GM21447 (cell line): Measurements from ENCODE around the gene ARFGEF3.

ENCODE experiments used
- ATAC-seq: cut with Tn5 transposase; IDR thresholded peaks from one replicate; pipeline ENCODE4 v1.9.1; 2021; ENCODE audit not compliant: unreplicated experiment

The ARFGEF3 gene

DNA sequence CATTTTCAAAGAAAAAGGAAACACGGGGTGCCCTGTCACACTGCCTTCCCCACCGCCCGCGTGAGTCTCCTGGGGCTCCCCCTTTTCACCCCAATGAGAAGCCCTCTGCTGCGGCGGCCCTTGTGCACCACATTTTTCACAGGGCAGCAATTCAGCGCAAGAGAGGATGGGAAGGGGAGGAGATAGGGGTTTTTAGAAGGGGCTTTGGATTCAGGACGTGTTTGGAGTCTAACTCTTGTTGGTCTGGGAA is 726 bp upstream of the ARFGEF3 start:
- ATAC-seq: no peak

DNA sequence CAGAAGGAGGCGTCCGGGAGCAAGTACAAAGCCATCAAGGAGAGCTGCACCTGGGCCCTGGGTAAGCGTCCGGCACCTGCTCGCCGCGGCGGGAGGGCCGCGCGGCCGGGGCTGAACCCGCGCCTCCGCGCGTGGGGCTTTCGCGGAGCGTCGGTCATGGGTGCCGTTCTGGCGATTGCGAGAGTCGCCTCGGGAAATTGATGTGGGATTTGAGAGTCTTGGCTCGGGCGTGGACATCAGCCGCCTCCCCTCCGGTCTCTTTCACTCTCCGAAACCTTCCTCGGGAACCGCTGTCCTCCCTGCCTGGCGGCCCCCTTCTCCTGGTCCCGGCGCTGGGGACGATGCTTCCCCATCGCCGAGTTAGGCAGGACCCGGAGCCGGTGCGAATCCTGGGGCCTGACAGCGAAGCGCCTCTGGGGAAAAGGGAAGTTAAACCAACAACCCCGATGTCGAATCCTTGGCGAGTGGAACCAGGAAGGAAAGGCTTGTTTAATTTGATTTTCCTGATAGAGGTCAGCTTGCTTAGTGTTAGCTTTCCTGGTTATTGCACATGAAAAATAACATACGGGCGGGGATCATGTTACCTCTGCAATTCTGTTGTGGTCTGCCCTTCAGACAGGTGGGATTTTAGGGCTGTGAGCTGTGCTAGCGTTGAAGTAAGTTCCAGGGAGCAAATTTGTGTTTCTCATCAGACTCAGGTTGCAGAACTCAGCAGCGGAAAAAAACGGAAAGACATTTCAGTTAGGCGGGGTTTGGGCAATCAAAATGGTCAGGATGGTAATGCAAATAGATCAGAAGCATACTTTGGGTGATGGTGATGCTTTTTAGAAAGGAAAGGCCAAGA is 594 bp downstream of the ARFGEF3 start:
- ATAC-seq: peak; percentile 25

DNA sequence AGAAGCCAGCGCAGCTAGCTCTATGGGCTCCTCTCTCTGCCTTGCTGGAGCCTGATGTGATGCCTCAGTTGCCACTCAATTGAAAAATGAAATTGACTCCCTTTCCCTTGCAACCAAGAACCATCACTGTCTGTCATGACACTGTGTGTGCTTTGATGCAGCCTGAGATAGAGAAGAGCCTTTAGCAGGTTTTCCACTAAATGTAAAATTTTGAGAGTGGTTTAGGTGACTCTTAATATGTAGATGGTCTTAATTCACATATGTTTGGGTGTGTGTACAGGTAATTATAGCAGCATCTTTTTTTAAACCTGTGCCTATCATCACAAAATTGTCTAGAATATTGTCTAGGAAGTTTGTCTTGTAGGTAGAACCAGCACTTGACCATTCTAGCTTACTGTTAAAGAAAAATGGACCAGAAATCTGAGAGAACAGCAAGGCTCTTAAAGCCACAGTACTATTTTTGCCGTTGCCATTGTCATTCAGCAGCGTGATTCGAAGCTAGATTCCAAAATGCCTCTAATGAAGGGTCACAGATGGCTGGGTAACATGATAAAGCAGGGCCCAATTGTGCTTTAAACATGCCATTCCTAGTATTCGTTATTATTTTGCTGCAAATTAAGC is 1.3 kb downstream of the ARFGEF3 start:
- ATAC-seq: no peak

DNA sequence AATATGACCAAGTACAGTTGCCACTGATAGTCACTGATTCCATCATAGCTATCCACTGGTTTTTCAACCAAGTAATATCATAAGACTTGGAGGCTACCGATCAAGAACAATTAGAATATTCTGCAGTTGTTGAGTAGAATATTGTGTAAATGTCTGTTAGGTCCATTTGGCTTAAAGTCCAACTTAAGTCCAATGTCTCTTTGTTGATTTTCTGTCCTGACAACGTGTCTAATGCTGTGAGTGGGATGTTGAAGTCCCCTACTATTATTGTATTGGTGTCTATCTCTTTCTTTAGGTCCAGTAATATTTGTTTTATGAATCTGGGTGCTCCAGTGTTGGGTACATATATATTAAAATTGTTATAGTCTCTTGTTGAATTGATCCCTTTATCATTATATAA is 13.9 kb downstream of the ARFGEF3 start:
- ATAC-seq: no peak

DNA sequence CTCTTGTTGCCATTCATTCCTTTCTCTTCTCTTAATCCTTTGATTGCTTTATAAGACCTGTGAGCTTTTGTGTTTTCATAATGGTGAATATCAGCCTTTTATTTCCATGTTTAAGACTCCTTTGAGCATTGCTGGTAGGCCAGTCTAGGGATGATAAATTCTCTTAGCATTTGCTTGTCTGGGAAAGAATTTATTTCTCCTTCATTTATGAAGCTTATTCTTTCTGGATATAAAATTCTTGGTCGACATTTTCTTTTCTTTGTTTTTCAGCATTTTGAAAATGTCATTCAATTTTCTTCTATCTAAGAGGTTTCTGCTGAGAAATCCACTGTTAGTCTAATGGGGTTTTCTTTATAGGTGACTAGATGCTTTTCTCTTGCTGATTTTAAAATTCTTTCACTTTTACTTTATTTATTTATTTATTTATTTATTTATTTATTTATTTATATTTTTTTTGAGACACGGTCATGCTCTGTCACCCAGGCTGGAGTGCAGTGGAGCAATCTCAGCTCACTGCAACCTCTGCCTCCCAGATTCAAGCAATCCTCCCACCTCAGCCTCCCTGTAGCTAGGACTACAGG is 15.0 kb downstream of the ARFGEF3 start:
- no peak for ATAC-seq

DNA sequence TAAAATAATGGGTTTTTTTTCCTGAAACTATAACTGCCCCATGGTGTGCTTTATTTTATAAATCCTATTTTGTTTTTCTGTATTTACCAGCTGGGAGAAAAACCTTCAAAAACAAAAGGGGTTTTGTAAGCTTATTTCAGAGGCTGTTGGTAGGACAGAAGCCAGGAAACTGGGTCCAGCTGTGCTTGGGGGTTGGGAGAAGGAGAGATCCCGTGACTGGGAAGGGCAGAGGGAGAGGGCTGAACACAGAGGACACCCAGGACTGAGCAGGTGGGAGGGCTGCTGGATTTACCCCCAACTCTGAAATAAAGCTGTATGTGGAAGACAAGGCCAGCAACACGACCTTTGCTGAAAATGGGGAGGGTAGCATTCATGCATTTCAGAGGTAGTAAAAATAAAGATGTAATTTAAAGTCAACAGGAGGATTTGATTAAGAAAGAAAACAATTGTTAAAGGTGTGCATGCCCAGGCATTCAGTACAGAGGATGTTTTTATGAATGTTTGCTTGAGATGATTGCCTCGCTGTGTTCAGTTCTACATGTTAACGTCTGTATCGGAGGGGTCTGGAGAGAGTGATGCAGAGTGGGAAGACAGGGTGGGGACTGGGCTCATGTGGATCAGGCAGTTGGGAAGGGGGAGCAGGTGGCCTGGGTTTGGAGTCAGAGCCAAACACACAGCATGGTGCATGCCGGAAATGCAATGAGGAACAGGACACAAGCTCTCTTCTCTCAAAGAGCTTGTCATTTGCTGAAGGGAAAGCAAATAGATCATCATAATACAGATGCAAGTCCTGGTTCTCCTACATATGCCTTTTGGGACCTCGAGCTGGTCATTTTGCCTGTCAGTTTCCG is 21.4 kb downstream of the ARFGEF3 start:
- ATAC-seq: no peak

DNA sequence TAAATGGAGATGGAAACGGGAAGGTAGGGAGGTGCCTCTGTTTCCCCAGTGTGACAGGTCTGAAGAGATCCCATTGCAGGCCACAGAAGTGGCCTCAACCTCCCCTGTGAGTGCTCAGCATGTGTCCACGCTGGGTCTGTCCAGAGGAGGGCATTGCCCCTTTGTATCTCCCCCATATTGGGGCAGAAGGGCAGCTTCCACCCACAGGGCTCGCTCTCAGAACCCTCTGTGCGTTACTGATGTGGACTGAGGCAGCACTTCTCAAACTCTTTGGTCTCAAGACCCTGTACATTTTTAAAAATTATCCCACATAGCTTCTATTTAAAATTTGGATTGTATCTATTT is 22.0 kb downstream of the ARFGEF3 start:
- ATAC-seq: no peak

DNA sequence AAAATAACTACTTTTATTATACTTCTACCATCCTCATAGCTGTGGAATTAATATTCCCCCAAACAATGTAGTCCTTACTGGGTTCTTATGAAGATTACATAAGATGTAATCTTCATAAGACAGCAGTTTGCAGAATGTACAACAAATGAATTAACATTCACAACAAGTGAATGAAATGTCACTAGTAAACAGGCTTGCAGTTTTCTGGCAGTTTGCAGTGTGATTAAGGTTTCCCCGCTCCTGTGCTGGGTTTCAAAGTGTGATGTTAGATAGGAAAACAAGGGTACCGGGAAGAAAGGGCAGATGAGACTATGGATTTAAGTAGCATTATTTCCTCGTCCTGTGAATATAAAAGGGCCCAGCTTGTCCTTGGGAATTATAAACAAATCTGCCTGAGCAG is 22.5 kb downstream of the ARFGEF3 start:
- no peak for ATAC-seq

DNA sequence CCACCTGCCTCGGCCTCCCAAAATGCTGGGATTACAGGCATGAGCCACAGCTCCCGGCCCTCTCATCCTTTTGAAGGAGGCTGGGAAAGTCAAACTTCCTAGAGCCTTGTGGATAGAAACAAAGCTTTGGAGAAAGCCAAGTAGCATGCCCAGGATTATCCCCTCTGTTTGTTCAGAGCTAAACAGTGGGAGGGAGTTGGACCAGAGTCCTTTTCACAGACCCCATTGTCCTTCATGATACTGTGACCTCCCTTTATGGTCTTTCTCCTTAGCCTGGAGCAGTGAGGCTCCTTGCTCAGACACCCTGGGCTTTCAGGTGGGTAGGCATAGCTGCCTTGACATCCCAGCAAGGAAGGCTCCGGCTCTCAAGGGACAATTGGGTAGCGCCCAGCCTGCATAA is 25.4 kb downstream of the ARFGEF3 start:
- no peak for ATAC-seq

DNA sequence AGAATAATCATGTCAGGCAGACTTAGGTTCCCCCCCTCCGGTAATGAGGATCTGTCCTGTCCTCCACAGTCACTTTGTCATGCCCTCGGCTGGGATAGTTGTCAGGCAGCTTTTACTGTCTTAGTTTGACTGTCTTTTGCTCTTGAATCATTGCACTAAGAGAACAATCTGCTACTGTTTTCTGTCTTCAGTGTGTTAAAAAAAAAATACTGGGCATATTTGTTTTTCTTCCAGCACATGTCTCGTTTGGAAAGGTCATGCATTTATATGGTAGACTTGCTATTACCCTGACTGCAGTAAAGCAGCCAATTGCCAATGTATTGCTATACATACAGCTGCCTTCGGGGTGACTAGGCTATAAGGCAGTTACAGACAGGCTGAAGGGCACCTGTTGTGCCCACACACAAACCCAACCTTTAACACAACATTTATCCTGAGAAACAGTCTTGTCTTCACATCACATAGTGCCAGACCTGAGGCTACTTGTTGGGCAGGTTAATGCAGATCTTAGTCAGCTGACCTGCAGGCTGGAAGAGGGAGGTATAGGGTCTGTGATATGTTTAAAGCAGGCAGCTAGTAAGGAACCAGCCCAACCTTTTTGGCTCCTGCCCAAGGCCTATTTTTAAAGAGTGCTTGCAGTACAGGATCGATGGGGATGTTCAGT is 26.7 kb downstream of the ARFGEF3 start:
- ATAC-seq: no peak

DNA sequence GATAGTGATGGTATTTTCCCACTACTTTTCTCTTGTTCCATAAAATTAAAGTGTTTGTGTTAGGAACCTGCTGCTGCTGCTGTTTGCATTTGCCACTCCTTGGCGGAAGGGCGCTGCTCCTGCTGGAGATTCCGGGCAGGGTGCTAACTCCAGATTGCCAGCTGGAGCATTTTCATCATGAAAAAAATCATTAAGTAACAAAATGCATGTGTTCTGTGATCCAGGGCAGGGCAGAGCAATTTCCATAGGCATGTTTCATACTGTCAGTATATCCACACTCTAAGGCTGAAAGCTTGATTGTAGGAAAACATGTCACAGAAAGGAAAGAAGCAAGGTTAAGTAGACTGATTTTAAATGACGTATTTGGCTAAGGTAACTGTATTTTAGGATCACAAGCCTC is 32.5 kb downstream of the ARFGEF3 start:
- no peak for ATAC-seq

DNA sequence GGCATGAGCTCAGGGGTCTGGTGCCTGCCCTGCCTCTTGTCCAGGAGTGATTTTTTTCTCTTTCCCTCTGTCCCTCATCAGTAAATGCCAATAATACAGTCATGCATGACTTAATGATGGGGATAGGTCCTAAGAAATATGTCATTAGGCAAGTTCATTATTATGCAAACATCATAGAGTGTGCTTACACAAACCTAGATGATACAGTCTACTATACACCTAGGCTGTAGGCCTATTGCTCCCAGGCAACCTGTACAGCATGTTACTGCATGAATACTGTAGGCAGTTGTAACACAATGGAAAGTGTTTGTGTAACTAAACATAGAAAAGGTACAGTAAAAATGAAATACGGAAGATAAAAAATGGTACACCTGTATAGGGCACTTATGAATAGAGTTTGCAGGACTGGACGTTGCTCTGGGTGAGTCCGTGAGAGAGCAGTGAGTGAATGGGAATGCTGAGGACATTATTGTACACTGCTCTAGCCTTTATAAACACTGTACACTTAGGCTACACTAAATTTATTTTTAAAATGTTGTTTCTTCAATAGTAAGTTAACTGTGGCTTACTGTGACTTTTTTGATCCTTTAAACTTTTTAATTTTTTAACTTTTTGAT is 34.5 kb downstream of the ARFGEF3 start:
- no peak for ATAC-seq

DNA sequence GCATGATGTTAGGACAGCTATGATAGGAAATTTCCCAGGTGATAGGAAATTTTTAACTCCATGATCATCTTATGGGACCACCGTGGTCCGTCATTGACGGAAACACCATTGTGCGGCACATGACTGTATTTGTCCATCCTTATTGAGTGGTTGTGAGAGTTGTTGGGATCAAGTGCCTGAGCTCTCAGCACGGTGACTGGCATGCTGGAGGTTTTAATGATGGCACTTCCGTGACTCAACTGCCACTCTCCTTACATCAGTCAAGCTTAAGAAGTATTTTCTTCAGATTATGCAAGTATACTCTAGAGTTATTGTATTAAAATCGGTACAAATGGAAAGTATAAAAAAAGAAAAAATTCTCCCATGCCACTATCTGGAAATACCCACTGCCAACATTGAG is 35.8 kb downstream of the ARFGEF3 start:
- no peak for ATAC-seq

DNA sequence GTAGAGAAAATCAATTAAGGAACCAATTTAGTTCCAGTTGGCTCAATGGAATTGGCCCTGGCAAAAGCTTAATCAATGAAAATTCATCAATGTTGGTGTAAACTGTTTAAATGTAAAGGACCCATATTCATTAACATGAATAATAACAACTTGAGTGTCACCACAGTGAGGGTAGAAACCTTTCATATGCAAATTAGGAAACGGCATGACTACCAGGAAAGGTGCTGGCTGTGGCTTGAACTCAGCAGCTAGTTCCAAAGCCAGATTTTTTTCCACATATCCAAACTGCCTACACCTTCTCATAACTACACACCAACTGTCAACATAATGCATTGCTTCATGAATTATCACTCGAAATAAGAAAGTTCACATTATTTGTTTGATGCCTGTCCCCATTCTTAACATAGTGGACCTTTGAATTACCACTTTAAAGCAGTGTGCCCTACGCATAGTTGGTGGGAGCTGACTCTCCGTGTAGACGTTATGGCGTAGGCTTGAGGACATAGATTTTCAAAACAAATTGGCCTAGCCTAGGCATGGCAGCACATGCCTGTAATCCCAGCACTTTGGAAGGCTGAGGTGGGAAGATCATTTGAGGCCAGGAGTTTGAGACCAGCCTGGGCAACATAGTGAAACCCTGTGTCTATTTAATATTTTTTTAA is 36.8 kb downstream of the ARFGEF3 start:
- no peak for ATAC-seq

DNA sequence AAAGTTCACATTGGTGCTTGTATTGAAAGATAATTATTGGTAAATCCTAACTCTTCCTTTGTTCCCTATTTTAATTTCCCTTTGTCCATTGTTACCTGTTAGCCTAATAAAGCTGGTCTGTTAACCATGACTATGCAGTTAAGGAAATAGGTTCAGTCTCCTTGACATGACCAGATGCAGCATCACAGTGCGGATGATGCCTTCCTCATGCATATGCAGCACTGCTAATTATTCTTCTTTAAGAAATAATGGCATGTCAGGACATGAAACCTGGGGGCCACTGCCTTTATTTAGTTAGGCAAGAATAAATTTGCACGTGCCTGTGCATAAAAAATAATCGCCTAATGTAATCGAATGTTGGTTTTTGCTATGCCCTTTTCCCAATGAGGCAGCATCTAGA is 40.1 kb downstream of the ARFGEF3 start:
- no peak for ATAC-seq

DNA sequence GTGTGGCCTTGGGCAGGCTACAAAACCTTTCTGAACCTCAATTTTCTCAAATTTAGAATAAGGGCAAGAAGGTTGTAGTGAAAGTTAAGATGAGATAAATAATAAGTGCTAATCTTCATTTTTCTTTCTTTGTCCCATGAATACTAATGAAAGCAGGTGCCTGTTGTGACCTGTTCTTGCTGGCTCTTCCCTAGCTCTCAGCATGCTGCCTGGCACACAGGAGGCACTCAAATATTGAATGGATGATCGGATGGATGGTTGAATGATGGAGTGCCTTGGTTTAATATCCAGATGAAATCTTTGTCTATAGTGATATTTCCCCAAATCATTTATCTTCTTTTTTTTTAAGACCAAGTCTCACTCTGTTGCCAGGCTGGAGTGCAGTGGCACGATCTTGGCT is 41.6 kb downstream of the ARFGEF3 start:
- ATAC-seq: no peak

DNA sequence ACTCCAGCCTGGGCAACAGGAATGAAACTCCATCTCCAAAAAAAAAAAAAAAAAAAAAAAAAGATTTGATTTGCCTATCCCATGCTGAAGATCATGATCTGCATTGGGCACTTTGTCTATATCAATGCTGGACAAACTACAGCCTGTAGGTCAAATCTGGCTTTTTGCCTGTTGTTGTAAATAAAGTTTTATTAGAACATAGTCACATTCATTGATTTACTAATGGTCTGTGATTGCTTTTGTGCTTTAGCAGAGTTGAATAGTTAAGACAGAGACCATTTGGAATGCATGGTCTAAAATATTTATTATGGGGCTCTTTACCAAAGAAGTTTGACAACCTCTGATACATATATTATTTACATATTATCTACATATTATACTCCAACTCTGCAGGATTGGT is 42.6 kb downstream of the ARFGEF3 start:
- no peak for ATAC-seq

DNA sequence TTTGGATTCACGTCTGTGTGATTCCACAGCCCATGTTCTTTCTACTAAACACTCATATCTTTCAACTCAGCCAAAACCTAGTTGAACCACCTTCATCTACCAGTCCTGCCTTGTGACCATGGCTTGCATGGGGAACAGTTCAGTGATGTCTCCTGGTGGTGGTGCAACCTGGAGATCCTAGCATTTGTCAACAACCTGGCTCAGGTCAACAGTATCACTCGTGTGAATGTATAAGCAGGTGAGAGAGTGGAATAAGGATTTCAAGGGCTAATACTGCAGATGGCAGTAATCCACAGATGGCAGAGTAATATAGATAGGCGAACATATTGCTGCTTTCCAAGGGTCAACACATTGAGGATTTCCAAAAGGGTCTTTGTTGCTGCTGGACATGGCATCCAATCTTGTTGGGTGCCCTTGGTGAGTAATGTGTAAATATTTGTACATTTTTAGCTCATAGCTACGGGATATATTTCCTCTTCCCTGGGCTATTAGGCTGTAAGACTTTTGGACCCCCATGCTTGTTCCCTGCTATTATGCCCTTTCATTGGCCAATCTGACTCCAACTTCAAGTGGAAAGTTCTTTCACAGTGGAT is 43.1 kb downstream of the ARFGEF3 start:
- no peak for ATAC-seq

DNA sequence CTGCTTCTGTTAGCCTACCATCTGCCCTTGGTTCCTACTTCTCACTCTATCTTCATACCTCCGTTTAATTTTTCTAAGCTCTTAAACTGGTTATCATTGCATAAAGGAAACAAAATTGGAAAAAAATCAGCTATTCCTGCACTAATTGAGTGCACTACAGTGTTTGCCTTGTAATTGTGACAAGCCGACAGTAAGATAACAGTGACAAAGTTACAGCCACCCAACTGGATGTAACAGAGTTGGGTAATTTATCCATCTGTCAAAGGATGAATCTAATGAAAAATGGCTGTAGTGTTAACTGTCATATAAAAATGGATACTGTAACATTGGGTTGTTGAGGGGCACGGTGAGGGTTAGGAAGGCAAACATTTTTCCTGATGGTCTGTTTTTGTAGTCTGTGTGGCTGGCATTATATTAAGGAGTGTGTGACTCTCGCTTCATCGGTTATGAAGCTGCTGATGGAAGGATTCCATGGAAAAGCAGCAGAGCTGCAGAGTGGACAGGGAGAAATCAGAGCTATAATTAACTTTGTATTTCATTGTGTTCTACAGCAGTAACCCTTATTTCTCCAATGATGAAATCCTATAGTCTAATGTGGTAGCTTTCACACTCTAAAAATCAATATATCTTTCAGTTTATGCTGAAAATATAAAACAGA is 43.8 kb downstream of the ARFGEF3 start:
- no peak for ATAC-seq

DNA sequence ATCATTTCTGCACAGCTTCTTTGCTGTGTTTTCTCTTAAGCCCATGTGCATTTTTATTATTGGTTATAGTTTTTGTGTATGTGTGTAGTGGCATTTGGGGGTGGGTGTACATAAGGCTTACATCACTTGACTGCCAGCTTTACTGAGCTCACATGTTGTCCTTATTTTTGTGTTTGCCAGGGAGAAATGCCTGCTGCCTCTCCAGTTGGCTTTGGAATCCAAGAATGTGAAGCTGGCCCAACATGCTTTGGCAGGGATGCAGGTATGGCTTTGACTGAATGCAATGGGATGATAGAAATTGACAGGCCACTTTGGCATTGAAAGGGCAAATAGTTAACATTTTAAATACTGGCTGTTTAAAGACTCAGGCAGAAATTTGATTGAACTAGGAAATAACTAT is 45.1 kb downstream of the ARFGEF3 start:
- no peak for ATAC-seq
